Left hindlimb (tissue), 1 donor: Measurements from ENCODE around the gene CHTOP.
"Not testable (repeated sequence)": the region's sequence is repeated elsewhere in the genome, so short reads cannot be mapped to it uniquely, and the experiment has no call there.

Experiments used
- DNase-seq: peaks from one replicate; pipeline ENCODE4 v3.0.0-alpha.2; 2018

The CHTOP gene

GRCh38 chr1:153635872-153636271 lies 2.0 kb downstream of the CHTOP start:
- no peak for DNase-seq

- no peak for DNase-seq
Measured at GRCh38 chr1:153636312-153636711, 2.4 kb downstream of the CHTOP start.

- DNase-seq: no peak
Measured at GRCh38 chr1:153638261-153638660, 4.4 kb downstream of the CHTOP start.

GRCh38 chr1:153639280-153639679 lies 5.4 kb downstream of the CHTOP start:
- DNase-seq: no peak

- DNase-seq: not testable (repeated sequence)
Measured at GRCh38 chr1:153640213-153640612, 6.3 kb downstream of the CHTOP start.

GRCh38 chr1:153640861-153641260 lies 7.0 kb downstream of the CHTOP start:
- no peak for DNase-seq

- DNase-seq: no peak
Measured at GRCh38 chr1:153642161-153642560, 8.3 kb downstream of the CHTOP start.

GRCh38 chr1:153643100-153643499 lies 9.2 kb downstream of the CHTOP start:
- DNase-seq: no peak

GRCh38 chr1:153643816-153644215 lies 9.9 kb downstream of the CHTOP start:
- DNase-seq: no peak

GRCh38 chr1:153646672-153647345 lies 12.9 kb downstream of the CHTOP start:
- no peak for DNase-seq

GRCh38 chr1:153647346-153647714 lies 13.5 kb downstream of the CHTOP start:
- no peak for DNase-seq

- no peak for DNase-seq
Measured at GRCh38 chr1:153648000-153648643, 14.3 kb downstream of the CHTOP start.

- DNase-seq: no peak
Measured at GRCh38 chr1:153649137-153649862, 15.4 kb downstream of the CHTOP start.

- DNase-seq: peak; percentile 67
Measured at GRCh38 chr1:153649863-153650235, 16.0 kb downstream of the CHTOP start.

- no peak for DNase-seq
Measured at GRCh38 chr1:153651771-153652170, 17.9 kb downstream of the CHTOP start.

GRCh38 chr1:153652805-153653500 lies 19.1 kb downstream of the CHTOP start:
- DNase-seq: no peak

GRCh38 chr1:153655333-153655732 lies 21.5 kb downstream of the CHTOP start:
- DNase-seq: no peak

GRCh38 chr1:153658400-153659174 lies 24.7 kb downstream of the CHTOP start, which contains the start of gene SNAPIN:
SNAPIN (plus strand) TSS chr1:153658703; CDS start chr1:153658744, 41 bp downstream.
- peak; percentile 96 for DNase-seq

GRCh38 chr1:153659175-153659534 lies 25.3 kb downstream of the CHTOP start:
- DNase-seq: no peak

- no peak for DNase-seq
Measured at GRCh38 chr1:153659656-153660055, 25.8 kb downstream of the CHTOP start.

- DNase-seq: no peak
Measured at GRCh38 chr1:153661111-153661708, 27.3 kb downstream of the CHTOP start.

- no peak for DNase-seq
Measured at GRCh38 chr1:153662269-153662668, 28.4 kb downstream of the CHTOP start.
